Breast epithelium (tissue), 3 donors: Measurements from ENCODE around the gene MED14.

Source experiments
- POLR2A ChIP-seq: fragments of 450-650 bp; IDR thresholded peaks from one replicate; pipeline ENCODE4 v1.6.1; 2016; ENCODE audit warnings: antibody characterized with exemption, mild to moderate bottlenecking, moderate library complexity
- TF ChIP-seq, protein P1 (sequence below), 3 donors: fragments of 450-650 bp; IDR thresholded peaks; one replicate each; pipeline ENCODE4 v1.5.1; 2016 to 2017; ENCODE audit warnings: antibody characterized with exemption in 3 of 3, mild to moderate bottlenecking in 3 of 3, moderate library complexity in 3 of 3

DNA sequence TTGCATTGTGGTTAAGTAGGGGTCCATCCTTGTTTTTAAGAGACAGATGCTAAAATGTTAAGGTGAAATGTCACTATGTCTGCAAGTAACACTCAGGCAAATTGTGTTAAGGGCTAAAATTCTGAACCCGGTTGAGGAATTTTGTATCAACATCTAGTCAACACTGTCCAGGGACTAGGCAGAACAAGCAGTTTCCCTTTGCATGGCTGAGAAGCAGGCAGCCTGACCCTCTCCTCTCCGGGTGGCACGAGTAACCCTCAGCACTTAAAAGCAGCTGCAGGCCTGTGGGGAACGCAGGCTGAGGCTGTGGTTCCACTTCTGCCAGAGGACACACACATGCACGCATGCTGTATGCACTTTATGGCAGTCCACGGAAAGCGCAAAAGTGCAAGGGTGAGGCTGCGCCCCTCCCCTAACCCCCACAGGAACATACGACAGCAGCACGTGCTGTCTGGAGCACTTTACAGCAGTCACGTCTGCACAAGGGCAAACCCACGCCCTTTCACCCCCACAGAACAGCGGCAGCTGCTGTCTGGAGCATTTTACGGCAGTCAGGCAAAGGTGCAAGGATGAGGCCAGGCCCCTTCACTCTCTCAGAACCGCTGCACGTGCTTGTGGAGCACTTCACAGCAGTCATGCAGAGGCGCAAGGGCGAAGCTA lies 112.7 kb downstream of the MED14 start:
- TF ChIP-seq, protein P1, sequence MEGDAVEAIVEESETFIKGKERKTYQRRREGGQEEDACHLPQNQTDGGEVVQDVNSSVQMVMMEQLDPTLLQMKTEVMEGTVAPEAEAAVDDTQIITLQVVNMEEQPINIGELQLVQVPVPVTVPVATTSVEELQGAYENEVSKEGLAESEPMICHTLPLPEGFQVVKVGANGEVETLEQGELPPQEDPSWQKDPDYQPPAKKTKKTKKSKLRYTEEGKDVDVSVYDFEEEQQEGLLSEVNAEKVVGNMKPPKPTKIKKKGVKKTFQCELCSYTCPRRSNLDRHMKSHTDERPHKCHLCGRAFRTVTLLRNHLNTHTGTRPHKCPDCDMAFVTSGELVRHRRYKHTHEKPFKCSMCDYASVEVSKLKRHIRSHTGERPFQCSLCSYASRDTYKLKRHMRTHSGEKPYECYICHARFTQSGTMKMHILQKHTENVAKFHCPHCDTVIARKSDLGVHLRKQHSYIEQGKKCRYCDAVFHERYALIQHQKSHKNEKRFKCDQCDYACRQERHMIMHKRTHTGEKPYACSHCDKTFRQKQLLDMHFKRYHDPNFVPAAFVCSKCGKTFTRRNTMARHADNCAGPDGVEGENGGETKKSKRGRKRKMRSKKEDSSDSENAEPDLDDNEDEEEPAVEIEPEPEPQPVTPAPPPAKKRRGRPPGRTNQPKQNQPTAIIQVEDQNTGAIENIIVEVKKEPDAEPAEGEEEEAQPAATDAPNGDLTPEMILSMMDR (IDR thresholded peaks at IDR 0.05), result no peak
- no peak for TF ChIP-seq POLR2A
